HepG2 (cell line): ENCODE data around the gene BCKDHA. TPM values are rescaled to one million over a fixed set of nuclear protein-coding genes. Genes with fewer than 3 reads are reported as not detected.

Experiments used
- AHDC1 ChIP-seq: sonication (generic); formaldehyde crosslinking; IDR thresholded peaks from 2 replicates; pipeline ENCODE4 v1.5.1; 2020; ENCODE audit warnings: mild to moderate bottlenecking, missing genetic modification reagents, borderline replicate concordance
- CENPT ChIP-seq: sonication (generic); formaldehyde crosslinking; IDR thresholded peaks from 2 replicates; pipeline ENCODE4 v1.8.0; 2022; ENCODE audit warnings: low read depth, mild to moderate bottlenecking, moderate library complexity, missing genetic modification reagents
- EHMT2 ChIP-seq: fragments of 200-600 bp; sonication (generic); IDR thresholded peaks from 2 replicates; pipeline ENCODE4 v1.7.0; 2017; ENCODE audit warnings: antibody characterized with exemption, low read depth, low read length, borderline replicate concordance
- GMEB2 ChIP-seq: IDR thresholded peaks from 2 replicates; pipeline ENCODE4 v1.6.1; 2016; ENCODE audit warnings: missing biosample characterization, missing genetic modification reagents, low read depth
- HOXA3 ChIP-seq: sonication (generic); formaldehyde crosslinking; IDR thresholded peaks from 2 replicates; pipeline ENCODE4 v1.5.0; 2020; ENCODE audit warnings: missing genetic modification reagents
- MIER3 ChIP-seq: IDR thresholded peaks from 2 replicates; pipeline ENCODE4 v1.6.1; 2016; ENCODE audit warnings: missing compliant biosample characterization, borderline replicate concordance
- NFE2L2 ChIP-seq: fragments of 150-350 bp; IDR thresholded peaks from 2 replicates; pipeline ENCODE4 v1.6.1; 2014; ENCODE audit warnings: low read length
- NR2F1 ChIP-seq, 2 experiments: fragments of 450-650 bp in 1 of 2; formaldehyde crosslinking in 1 of 2; IDR thresholded peaks; 2 replicates each; pipeline versions ENCODE4 v1.5.0 to v1.6.1; 2016 to 2020; ENCODE audit warnings: mild to moderate bottlenecking in 1 of 2, missing compliant biosample characterization in 1 of 2, missing genetic modification reagents in 1 of 2, moderate library complexity in 1 of 2
- RCOR2 ChIP-seq: IDR thresholded peaks from 2 replicates; pipeline ENCODE4 v1.6.1; 2016; ENCODE audit warnings: missing biosample characterization, missing genetic modification reagents
- SAP130 ChIP-seq: IDR thresholded peaks from 2 replicates; pipeline ENCODE4 v1.6.1; 2016; ENCODE audit warnings: low read depth
- SETDB1 ChIP-seq: sonication (generic); formaldehyde crosslinking; IDR thresholded peaks from 2 replicates; pipeline ENCODE4 v1.5.1; 2020; ENCODE audit warnings: missing genetic modification reagents, mild to moderate bottlenecking, borderline replicate concordance
- SIN3B ChIP-seq: fragments of 150-350 bp; IDR thresholded peaks from 2 replicates; pipeline ENCODE4 v1.6.1; 2014; ENCODE audit warnings: low read length
- SMAD9 ChIP-seq: sonication (generic); formaldehyde crosslinking; IDR thresholded peaks from 2 replicates; pipeline ENCODE4 v1.5.1; 2020; ENCODE audit warnings: mild to moderate bottlenecking, missing genetic modification reagents
- SP4 ChIP-seq: sonication (generic); formaldehyde crosslinking; IDR thresholded peaks from 2 replicates; pipeline ENCODE4 v1.8.1; 2023; ENCODE audit warnings: mild to moderate bottlenecking, missing genetic modification reagents
- TRIM24 ChIP-seq: sonication (generic); formaldehyde crosslinking; IDR thresholded peaks from 2 replicates; pipeline ENCODE4 v1.8.0; 2022; ENCODE audit warnings: mild to moderate bottlenecking, missing genetic modification reagents
- ZBTB14 ChIP-seq: sonication (generic); formaldehyde crosslinking; IDR thresholded peaks from 2 replicates; pipeline ENCODE4 v1.4.0; 2020; ENCODE audit warnings: missing genetic modification reagents
- ZMAT5 ChIP-seq: sonication (generic); formaldehyde crosslinking; IDR thresholded peaks from 2 replicates; pipeline ENCODE4 v1.5.0; 2020; ENCODE audit warnings: mild to moderate bottlenecking, low read depth, missing genetic modification reagents, borderline replicate concordance
- ZNF333 ChIP-seq: sonication (generic); formaldehyde crosslinking; IDR thresholded peaks from 2 replicates; pipeline ENCODE4 v1.4.0; 2020; ENCODE audit warnings: mild to moderate bottlenecking, missing genetic modification reagents, borderline replicate concordance
- ZNF496 ChIP-seq: sonication (generic); formaldehyde crosslinking; IDR thresholded peaks from 2 replicates; pipeline ENCODE4 v1.8.1; 2023; ENCODE audit warnings: mild to moderate bottlenecking, moderate library complexity, missing genetic modification reagents; ENCODE audit not compliant: insufficient replicate concordance
- ZNF75D ChIP-seq: sonication (generic); formaldehyde crosslinking; IDR thresholded peaks from 2 replicates; pipeline ENCODE4 v1.8.1; 2023; ENCODE audit warnings: missing genetic modification reagents, mild to moderate bottlenecking, borderline replicate concordance
- ZNF761 ChIP-seq: sonication (generic); formaldehyde crosslinking; conservative IDR thresholded peaks from 2 replicates; pipeline ENCODE4 v1.4.0; 2020; ENCODE audit warnings: mild to moderate bottlenecking, missing genetic modification reagents
- ZNF772 ChIP-seq: sonication (generic); formaldehyde crosslinking; IDR thresholded peaks from 2 replicates; pipeline ENCODE4 v1.5.0; 2020; ENCODE audit warnings: mild to moderate bottlenecking, missing genetic modification reagents
- polyA plus RNA-seq, 8 experiments: library from polyadenylated mRNA; depleted of rRNA in 3 of 8; stranded (reverse) in 7 of 8; unstranded in 1 of 8; fragments of >200 nt; fragmentation: Illumina TruSeq in 4 of 8; extraction: Trizol in 4 of 8; gene quantifications; 2 replicates each; pipeline versions ENCODE4 v1.2.1 to v1.2.3, GENCODE V29; 2011 to 2016; ENCODE audit warnings: low read depth in 4 of 8, missing spikeins in 1 of 8, mixed read lengths in 1 of 8; ENCODE audit not compliant: insufficient read depth in 1 of 8
- total RNA-seq, 5 experiments: library from RNA; depleted of rRNA; stranded (reverse); fragments of >200 nt; fragmentation: Illumina TruSeq; extraction: Trizol; gene quantifications; 2 replicates each; pipeline ENCODE4 v1.2.3, GENCODE V29; 2016; ENCODE audit warnings: low read depth in 1 of 5

Gene BCKDHA
- total and polyA plus RNA-seq, 2 of the 13 experiments (the other 11 are each of a cell fraction or from before 2014, with no cell fraction given) = 11.8 to 31.5 TPM

GRCh38 chr19:41424335-41425173 lies 26.9 kb downstream of the BCKDHA start (continued):
- TF ChIP-seq ZNF75D (CRISPR knock-in tag) (no peak), SIN3B (no peak), NFE2L2 (no peak), ZNF333 (no peak), RCOR2 (CRISPR knock-in tag) (no peak), SAP130 (no peak), EHMT2 (no peak), ZBTB14 (CRISPR knock-in tag) (no peak), CENPT (no peak), MIER3 (CRISPR knock-in tag) (no peak), SMAD9 (no peak), HOXA3 (CRISPR knock-in tag) (peak; percentile 47; the same call in 1 of the 2 replicates), ZNF496 (CRISPR knock-in tag) (no peak), ZNF772 (CRISPR knock-in tag) (no peak), ZNF761 (no peak), TRIM24 (CRISPR knock-in tag) (no peak), SETDB1 (no peak), SP4 (CRISPR knock-in tag) (no peak), NR2F1 (CRISPR knock-in tag; IDR thresholded peaks at IDR 0.05) (no peak), AHDC1 (CRISPR knock-in tag) (no peak), GMEB2 (CRISPR knock-in tag) (no peak), ZMAT5 (CRISPR knock-in tag) (no peak)
